ENCODE measurements around the gene TGOLN2.
"Not testable (repeated sequence)": the region's sequence is repeated elsewhere in the genome, so short reads cannot be mapped to it uniquely, and the experiment has no call there.

Gene TGOLN2

GRCh38 chr2:85327822-85328617, at the start of gene TGOLN2:
TSS of gene TGOLN2 (minus strand) at chr2:85327989. CDS start at chr2:85327962, 27 bp downstream.
- DNase-seq (ENCODE audit: insufficient read length, low spot score), result peak; percentile 89
- peak; percentile 82 for FAIRE-seq

- FAIRE-seq, result no peak
- no peak for DNase-seq (ENCODE audit: insufficient read length, low spot score)
Measured at GRCh38 chr2:85377083-85377482, 49.3 kb upstream of the TGOLN2 start.

DNA sequence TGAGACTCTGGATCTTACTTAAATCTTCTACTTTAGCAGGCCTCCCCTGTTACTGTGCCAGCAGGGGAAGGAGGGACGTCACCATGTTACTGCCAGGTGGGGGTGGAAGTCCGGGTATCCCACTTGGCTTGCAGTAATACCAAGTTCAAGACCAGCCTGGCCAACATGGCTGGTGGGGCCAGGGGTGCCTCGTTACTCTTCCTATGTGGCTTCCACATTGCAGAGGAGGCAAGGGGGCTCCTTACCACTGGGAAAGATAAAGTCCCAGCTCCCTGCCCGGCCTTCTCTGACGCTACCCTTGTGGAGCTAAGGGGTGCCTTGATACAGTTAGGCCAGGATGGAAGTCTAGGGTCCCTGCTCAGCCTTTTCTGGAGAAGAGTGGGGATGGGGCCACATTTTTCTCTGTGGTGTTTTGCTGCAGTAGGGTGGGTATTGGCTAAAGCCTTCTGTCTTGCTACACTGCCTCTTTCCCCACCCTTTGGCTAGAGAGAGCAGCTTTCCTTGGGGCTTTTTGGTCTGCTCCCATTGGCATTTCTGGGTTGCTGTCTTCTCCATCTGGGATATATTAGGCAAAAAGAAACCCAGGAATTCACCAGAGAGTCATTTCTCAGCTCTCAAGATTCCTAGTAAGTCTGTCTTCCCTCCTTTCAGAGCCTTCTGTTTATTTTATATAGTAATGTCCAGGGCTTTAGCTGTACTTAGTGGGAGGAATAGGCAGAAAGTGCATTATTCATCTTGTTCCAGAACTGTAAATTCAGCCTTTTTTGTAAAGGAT, 48.7 kb upstream of the TGOLN2 start:
- FAIRE-seq, result no peak
- DNase-seq (ENCODE audit: insufficient read length, low spot score), result no peak

DNA sequence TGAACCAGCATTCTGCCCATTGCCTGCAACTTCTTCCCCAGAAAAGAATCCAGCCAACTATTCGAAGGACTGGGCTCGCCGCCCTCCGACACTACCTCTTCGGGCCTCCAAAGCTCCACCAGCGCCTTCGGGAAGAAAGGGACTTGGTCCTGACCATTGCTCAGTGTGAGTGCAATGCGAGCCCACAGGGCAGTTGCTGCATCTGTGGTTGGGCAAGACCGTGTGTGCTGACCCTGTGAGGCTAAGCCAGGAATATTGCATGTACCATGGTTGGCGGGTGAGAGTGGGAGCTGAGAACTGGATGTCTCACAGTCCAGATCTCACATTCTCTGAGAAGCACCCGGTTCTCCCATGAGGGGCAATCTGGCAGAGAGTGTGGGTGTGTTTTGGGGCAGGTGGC, 43.3 kb upstream of the TGOLN2 start:
- FAIRE-seq, result no peak
- DNase-seq (ENCODE audit: insufficient read length, low spot score), result no peak

GRCh38 chr2:85369500-85369899, 41.7 kb upstream of the TGOLN2 start:
- DNase-seq (ENCODE audit: insufficient read length, low spot score) (no peak), FAIRE-seq (no peak)

DNA sequence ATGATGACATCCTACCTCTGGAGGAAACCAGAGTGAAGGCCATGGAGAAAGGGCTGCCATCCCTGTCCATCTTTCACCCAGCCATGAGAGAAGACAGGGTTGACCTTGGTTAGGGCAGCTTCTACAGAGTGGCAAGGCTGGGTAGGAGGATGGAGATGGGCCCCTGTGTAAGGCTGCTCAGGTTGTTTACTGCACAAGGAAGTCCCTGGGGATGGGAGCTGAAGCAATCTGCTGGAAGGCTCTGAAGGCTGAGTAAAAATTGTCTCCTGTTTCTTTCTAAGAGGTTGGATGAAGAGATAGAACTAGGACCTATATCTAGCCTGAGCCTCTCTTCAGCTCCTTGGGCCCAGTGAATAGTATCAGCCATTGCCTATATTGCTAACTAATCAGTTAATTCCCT, 41.1 kb upstream of the TGOLN2 start:
- FAIRE-seq, result no peak

GRCh38 chr2:85367180-85367579, 39.4 kb upstream of the TGOLN2 start:
- FAIRE-seq (no peak), DNase-seq (ENCODE audit: insufficient read length, low spot score) (no peak)

More for the DNA sequence above, 41.1 kb upstream of the TGOLN2 start:
- no peak for DNase-seq (ENCODE audit: insufficient read length, low spot score)

- FAIRE-seq; DNase-seq (ENCODE audit: insufficient read length, low spot score): not testable (repeated sequence)
Measured at GRCh38 chr2:85362653-85363387, 35.0 kb upstream of the TGOLN2 start.

DNA sequence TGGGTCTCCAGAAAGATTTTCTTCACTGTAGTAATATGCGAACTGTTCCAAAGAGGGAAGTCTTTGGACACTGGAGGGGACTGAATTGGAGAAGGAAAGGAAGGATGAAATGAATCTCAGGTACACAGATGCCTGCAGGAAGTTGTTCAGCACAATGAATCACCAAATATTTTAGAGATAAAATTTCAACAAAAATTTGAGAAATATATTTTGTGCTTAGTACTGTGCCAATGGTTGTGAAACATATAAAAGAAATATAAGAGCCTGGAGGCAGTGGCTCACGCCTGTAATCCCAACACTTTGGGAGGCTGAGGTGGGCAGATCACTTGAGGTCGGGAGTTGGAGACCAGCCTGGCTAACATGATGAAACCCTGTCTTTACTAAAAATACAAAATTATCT, 29.9 kb upstream of the TGOLN2 start:
- no peak for DNase-seq (ENCODE audit: insufficient read length, low spot score)
- no peak for FAIRE-seq

DNA sequence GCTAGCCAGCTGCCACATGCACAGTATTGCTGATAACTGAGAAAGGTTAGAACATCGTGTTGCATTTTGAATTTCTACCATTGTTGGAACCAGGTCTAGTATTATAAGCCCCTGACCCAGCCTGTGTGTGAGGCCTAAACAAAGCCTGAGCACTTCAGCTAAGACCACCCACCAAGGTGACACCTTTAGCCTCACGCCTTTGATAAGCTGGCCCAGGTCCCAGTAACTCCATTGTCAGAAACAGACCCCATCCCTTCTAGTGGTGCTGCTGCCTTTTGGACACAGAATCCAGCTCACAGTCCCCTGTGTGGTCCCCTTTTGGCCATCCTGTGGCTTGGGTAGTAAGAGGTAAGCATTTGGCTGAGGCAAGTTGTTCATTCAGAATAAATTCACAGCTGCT, 28.4 kb upstream of the TGOLN2 start:
- DNase-seq (ENCODE audit: insufficient read length, low spot score), result no peak
- no peak for FAIRE-seq

DNA sequence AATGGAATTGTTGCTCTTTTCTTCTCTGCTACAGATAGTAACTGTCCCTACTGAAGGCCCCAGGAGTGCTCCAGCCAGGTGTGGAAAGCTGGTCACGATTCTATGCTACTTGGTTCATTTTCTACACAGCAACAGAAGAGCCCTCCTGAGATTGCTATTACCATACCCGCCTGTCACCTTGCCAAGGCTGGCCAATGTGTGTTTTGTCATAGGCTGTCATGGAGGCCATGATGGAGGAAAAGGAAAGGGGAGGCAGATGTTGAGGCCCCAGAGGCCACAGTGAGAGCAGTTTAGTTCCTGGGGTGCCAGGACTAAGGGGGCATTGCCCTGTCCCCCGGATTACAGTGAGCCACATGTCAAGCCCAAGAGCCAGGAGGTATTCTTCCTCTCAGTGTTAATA, 27.7 kb upstream of the TGOLN2 start:
- DNase-seq (ENCODE audit: insufficient read length, low spot score), result no peak
- no peak for FAIRE-seq

DNA sequence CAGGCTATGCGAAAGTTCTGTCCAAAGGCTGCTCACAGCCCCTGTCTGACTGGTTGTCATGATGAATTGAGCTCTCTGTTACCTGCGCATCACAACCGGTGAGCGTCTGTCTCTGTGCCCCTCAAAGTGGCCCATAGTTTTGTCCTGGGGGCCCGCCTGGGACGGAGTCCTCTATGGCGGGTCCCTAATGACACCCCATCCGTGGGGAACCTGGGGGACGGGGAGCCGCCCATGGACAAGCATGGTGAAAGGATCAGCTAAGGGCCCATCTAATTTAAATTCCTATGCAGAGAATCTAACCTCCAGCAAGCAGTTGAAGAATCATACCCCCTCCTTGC, 27.3 kb upstream of the TGOLN2 start:
- peak; percentile 10 for DNase-seq (ENCODE audit: insufficient read length, low spot score)
- no peak for FAIRE-seq

DNA sequence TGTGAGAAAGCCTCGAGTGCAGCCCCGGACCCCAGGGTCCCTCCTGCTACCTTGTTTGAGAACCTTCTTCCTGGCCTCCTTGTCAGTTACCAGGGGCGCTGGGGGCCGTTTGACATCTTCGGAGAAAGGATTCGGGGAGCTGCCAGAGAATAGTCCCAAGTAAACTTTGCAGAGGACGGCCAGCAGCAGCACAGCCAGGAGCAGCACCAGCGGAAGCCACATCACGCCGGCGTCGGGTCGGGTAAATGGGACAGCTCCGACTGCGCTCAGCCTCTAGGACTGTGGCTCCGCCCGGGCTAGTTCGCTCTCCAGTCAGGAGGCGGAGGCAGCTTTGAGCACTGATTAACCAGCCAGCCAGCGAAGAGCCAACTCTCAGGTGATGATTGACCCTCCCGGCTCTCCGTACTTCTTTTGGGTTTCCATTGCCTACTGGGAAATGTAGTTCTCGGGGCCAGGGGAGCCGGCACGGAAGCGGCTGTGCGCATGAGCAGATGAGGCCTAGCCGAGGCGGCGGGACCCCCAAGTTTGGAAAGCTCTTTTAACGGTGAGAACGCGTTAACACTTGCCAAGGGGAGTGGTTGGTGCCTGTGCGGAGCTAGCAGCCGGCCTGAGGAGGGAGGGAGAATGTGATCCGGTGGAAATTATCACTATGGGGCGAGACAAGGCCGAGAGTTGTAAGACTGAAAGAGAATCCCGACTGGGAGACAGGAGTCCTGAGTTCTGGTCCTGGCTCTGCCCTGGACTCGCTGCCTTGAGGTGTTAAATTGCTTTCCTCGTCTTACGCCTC, 26.7 kb upstream of the TGOLN2 start, which contains the start of the genes ELMOD3 and RETSAT:
TSS of gene ELMOD3 (plus strand) at position 484 of the 787 bp plus-strand sequence. CDS start 2,430 bp downstream, outside the sequence.
TSS of gene RETSAT (minus strand) at position 243 of the 787 bp plus-strand sequence. CDS start at position 222, 21 bp downstream.
- peak; percentile 97 for FAIRE-seq
- peak; percentile 93 for DNase-seq (ENCODE audit: insufficient read length, low spot score)

GRCh38 chr2:85353876-85354285, 26.1 kb upstream of the TGOLN2 start:
- FAIRE-seq (no peak), DNase-seq (ENCODE audit: insufficient read length, low spot score) (no peak)

GRCh38 chr2:85347599-85347998, 19.8 kb upstream of the TGOLN2 start:
- FAIRE-seq (no peak), DNase-seq (ENCODE audit: insufficient read length, low spot score) (no peak)

- DNase-seq (ENCODE audit: insufficient read length, low spot score) (no peak), FAIRE-seq (no peak)
Measured at GRCh38 chr2:85344356-85344954, 16.7 kb upstream of the TGOLN2 start.

DNA sequence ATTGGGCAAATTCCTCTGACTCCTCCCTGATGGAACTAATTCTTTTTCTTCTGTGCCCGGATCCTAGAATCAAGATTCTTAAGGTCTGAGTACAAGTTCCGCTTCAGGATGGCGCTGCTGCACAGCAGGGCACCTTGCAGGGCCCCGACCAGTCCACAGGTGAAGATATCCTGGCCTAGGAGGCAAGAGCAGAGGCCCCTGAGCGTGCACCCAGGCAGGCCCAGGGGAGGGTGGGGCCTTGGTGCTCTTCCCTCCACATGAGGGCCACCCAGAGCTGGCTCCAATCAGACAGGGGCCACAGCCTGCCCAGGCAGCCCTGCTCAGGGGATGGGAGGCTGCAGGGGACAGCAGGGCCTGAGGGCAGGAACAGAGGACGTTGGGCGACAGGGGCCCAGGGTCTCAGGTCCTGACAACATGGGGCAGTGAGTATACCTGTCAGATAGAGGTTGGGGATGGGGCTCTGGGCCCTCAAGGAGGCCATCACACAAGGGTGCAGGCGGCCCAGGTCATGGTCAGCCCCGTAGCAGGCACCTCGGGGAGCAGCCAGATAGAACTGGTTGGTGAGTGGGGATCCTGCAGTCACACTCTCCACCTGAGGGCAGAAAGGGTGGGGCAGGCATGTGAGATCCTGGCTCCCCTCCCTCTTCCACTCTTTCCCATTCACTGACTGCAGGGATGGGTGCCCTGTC, 15.6 kb upstream of the TGOLN2 start:
- not testable (repeated sequence) for DNase-seq (ENCODE audit: insufficient read length, low spot score); FAIRE-seq

GRCh38 chr2:85342156-85342555, 14.4 kb upstream of the TGOLN2 start:
- no peak for FAIRE-seq
- DNase-seq (ENCODE audit: insufficient read length, low spot score), result no peak

All from GM19239 (cell line).